Fibroblast of skin of right quadriceps (primary cell): ENCODE data around the gene STK32B.
"Not testable (repeated sequence)": the region's sequence is repeated elsewhere in the genome, so short reads cannot be mapped to it uniquely, and the experiment has no call there.

Experiments used
- DNase-seq: peaks from one replicate; pipeline ENCODE4 v3.0.0-alpha.2; 2013

The STK32B gene

DNA sequence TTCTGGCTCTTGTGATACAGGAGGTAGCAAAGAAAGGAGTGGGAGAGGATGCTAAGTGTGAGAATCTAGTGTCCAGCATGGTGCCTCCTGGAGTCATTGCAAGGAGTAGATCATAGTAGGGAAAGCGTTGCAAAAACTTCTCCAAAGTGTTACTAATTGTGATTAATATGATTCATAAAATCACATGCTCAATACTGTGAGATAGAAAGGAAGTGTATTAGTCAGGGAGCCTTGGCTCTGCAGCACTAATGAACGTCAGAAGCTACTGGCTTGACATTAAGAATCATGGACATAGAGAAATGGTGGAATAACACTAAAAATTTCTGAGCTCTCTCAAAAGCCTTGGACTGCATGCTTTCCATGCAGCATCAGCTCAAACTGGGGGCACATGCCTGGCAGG lies 358.0 kb downstream of the STK32B start:
- DNase-seq, result no peak

GRCh38 chr4:5409972-5410618 lies 358.8 kb downstream of the STK32B start:
- no peak for DNase-seq

- no peak for DNase-seq
These were observed 361.0 kb downstream of the STK32B start for GRCh38 chr4:5412296-5412695.

- DNase-seq, result no peak
These were observed 361.5 kb downstream of the STK32B start for GRCh38 chr4:5412751-5413150.

DNA sequence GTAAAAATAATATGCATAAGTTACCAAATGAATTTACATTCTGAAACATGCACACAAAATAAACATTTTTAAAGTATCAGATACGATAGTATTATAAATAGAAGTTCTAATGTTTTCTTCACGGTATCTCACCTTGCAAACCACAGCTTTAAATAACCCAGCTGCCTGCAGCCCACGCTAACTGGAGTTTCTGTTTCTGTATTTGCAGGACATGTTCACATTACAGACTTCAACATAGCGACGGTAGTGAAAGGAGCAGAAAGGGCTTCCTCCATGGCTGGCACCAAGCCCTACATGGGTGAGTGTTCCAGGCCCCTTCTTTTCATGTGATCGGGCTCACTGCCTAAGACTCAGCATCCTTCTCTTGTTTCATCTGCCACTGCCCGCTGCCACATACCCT lies 365.4 kb downstream of the STK32B start:
- DNase-seq, result no peak

DNA sequence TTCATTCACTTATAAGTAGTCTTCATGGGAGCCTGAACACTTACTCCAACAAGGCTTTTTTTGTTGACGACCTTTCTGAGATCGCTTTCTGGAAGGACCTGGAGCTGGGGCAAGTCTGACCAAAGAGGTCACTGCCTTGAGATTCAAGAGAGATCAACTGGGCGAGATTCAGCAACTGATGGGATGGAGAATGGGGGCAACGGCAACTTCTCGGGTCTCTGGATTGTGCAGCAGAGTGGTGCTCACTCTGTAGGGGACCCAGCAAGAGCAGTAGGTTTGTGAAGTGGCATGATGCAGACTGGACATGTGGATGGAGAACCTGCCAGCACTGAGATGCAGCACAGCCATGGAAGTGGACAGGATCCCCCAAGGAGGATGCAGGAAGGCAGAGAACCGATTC lies 369.0 kb downstream of the STK32B start:
- no peak for DNase-seq

- no peak for DNase-seq
These were observed 370.1 kb downstream of the STK32B start for GRCh38 chr4:5421416-5421815.

DNA sequence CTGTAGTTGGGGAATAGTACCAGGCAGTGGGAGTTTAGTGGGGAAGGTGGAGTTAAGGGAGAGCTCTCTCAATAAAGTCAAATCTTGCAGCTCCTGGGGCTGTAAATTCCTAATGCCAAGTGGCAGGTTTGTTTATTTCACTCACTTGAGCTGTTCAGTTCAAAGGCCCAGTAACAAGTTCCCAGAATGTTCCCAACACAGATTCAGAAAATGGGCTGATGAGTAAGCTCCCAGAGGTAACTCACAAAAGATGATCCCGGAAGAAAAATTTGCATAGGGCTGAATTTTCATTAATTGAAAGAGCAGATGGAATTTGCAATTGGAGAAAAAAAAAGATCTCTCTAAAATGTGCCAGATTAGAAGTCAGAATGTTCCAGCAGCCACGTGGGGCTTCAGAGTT lies 370.9 kb downstream of the STK32B start:
- DNase-seq, result no peak

- DNase-seq, result no peak
These were observed 372.4 kb downstream of the STK32B start for GRCh38 chr4:5423670-5424069.

- no peak for DNase-seq
These were observed 372.9 kb downstream of the STK32B start for GRCh38 chr4:5424211-5424610.

GRCh38 chr4:5424901-5425300 lies 373.6 kb downstream of the STK32B start:
- no peak for DNase-seq

GRCh38 chr4:5429747-5430146 lies 378.5 kb downstream of the STK32B start:
- no peak for DNase-seq

DNA sequence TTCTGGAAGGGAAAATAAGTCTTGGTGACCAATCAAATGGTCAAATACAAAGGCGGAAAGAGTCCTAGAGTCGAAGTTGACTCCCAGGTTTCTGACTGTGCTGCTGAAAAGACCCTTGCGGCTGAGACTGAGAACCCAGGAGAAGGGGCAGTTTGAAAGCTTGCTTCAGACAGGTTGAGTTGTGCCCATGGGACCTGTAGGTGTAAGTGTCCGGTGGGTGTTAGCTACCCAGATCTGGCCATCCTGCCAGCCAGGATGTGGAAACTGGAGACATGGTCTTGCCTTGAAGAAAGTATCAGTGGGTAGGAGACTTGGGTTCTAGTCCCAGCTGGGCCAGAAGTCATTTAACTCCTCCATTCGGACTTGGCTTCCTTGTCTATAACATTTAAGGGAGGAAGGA lies 381.9 kb downstream of the STK32B start:
- no peak for DNase-seq

DNA sequence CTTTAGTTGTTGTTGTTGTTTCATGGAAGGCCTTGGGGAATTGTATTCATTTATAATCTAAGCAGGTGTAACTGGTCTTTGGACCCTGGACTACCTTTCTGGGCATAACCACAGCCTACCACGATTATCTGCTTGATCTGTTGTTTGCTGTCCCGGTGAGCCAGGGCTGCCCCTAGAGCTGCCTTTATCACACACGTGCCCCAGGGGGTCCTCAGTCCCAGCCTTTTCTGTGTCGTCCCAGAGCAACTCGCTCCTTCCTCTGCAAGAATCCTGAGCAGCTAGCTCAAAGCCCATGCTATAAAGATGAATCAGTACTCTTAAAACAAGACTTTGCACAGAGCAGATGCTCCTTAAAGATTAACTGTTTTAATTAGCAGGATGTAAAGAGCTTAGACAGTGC lies 383.9 kb downstream of the STK32B start:
- DNase-seq, result no peak

GRCh38 chr4:5435823-5436222 lies 384.5 kb downstream of the STK32B start:
- DNase-seq, result no peak

GRCh38 chr4:5443976-5444802 lies 392.9 kb downstream of the STK32B start:
- not testable (repeated sequence) for DNase-seq

GRCh38 chr4:5444918-5445517 lies 393.7 kb downstream of the STK32B start:
- DNase-seq, result no peak

DNA sequence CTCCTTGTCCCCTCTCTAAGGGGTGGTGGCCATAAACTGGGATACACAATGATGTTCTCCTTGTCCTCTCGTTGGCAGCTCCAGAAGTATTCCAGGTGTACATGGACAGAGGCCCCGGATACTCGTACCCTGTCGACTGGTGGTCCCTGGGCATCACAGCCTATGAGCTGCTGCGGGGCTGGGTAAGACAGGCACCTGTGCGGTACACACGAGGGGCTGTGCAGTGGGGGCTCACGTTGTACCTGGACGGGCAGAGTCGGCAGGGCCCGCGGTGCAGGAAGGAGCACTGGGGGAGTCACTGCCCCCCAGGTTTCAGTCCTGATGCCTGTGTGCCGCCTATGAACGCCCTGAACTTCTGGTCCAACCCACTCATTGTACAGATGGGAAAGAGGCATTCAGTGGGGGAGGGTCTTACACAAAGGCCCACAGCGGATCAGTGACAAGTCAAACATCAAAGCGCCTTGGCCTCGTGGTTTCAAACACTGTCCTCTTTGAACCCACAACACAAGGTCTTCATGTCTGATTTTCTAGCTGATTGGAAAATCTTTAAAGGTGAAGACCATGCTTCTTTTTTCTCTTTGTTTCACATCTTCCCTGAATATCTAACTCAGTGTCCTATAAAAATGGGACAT lies 395.4 kb downstream of the STK32B start:
- DNase-seq, result no peak

- no peak for DNase-seq
These were observed 396.5 kb downstream of the STK32B start for GRCh38 chr4:5447755-5448154.

- DNase-seq, result no peak
These were observed 396.9 kb downstream of the STK32B start for GRCh38 chr4:5448221-5448620.

GRCh38 chr4:5451243-5451642 lies 400.0 kb downstream of the STK32B start:
- DNase-seq, result no peak

DNA sequence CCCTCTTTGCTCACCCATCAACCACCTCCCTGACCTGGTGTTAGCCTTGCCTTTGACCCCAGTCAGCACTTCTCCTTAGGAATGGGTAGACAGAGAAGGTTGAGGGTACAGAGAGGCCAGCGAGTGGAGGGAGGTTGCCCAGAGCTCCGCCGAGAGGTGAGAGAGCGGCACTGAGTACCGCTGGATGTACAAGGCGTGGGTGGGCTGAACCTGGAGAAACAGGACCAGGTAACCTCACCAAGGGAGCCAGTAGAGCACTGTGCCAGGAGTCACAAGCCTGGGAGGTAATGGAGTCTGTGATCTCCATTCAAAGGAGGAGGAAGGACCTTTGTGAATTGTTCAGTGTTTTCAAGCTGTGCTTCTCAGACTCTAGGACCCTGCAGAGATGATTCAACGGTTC lies 400.9 kb downstream of the STK32B start:
- no peak for DNase-seq

DNA sequence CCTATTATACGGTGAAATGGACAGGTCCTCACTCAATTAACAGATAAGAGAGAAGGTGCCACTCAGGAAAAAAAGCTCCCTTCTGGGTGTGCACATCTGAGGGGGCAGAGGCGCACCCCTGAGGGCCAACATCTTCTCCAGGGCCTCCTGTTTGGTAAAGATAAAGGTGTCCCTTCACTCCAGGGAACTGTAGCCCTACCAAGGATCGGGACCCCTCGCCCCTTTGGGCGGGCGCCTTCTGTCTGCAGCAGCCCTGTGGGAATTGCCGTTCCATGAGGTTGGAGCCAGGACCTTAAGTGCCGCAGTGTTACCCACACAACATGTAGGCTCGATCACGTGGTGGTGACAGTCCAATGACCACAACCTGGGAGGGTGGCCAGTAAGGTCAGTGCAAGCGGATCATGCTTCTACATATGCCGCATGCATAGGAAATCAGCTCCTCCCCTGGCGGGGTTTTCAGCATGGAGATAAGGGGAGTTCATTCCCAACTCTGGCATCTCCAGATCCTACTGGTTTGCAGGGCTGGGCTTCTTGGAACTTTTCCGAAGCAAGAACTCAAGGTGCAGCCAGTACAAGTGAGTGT lies 403.8 kb downstream of the STK32B start:
- DNase-seq, result no peak
